ENCODE data around the gene FNDC5.

GRCh38 chr1:32872192-32872460 lies 1.4 kb upstream of the FNDC5 start:
- TF ChIP-seq EZH2 (IDR thresholded peaks at IDR 0.05; ENCODE audit: borderline replicate concordance, insufficient read depth, low read length, poor library complexity, severe bottlenecking) (no peak), MXI1 (conservative IDR thresholded peaks at IDR 0.05; ENCODE audit: poor library complexity, severe bottlenecking) (no peak), CTCF (IDR thresholded peaks at IDR 0.05; ENCODE audit: poor library complexity, severe bottlenecking) (no peak), RAD21 (conservative IDR thresholded peaks at IDR 0.05) (no peak)

Data from neural cell (in vitro differentiated cells).